ES-I3 (cell line): ENCODE measurements around the gene NMUR1.
"Not testable (repeated sequence)": the region's sequence is repeated elsewhere in the genome, so short reads cannot be mapped to it uniquely, and the experiment has no call there.

ENCODE experiments used
- H3K36me3 ChIP-seq: 2 replicates; pipeline ENCODE4 v1.6.1; 2013; ENCODE audit warnings: mild to moderate bottlenecking, low read length, control low read depth, moderate library complexity; ENCODE audit not compliant: insufficient read depth
- H3K4me1 ChIP-seq: 2 replicates; pipeline ENCODE4 v1.6.1; 2013; ENCODE audit warnings: mild to moderate bottlenecking, control low read depth, low read length; ENCODE audit not compliant: insufficient read depth
- H3K9ac ChIP-seq: 2 replicates; pipeline ENCODE4 v1.6.1; 2013; ENCODE audit warnings: low read depth, mild to moderate bottlenecking, low read length, moderate library complexity
- H3K9me3 ChIP-seq: 2 replicates; pipeline ENCODE4 v1.6.1; 2013; ENCODE audit warnings: mild to moderate bottlenecking, low read length, moderate library complexity; ENCODE audit not compliant: control insufficient read depth, insufficient read depth

NMUR1 gene, protein sequence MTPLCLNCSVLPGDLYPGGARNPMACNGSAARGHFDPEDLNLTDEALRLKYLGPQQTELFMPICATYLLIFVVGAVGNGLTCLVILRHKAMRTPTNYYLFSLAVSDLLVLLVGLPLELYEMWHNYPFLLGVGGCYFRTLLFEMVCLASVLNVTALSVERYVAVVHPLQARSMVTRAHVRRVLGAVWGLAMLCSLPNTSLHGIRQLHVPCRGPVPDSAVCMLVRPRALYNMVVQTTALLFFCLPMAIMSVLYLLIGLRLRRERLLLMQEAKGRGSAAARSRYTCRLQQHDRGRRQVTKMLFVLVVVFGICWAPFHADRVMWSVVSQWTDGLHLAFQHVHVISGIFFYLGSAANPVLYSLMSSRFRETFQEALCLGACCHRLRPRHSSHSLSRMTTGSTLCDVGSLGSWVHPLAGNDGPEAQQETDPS

DNA sequence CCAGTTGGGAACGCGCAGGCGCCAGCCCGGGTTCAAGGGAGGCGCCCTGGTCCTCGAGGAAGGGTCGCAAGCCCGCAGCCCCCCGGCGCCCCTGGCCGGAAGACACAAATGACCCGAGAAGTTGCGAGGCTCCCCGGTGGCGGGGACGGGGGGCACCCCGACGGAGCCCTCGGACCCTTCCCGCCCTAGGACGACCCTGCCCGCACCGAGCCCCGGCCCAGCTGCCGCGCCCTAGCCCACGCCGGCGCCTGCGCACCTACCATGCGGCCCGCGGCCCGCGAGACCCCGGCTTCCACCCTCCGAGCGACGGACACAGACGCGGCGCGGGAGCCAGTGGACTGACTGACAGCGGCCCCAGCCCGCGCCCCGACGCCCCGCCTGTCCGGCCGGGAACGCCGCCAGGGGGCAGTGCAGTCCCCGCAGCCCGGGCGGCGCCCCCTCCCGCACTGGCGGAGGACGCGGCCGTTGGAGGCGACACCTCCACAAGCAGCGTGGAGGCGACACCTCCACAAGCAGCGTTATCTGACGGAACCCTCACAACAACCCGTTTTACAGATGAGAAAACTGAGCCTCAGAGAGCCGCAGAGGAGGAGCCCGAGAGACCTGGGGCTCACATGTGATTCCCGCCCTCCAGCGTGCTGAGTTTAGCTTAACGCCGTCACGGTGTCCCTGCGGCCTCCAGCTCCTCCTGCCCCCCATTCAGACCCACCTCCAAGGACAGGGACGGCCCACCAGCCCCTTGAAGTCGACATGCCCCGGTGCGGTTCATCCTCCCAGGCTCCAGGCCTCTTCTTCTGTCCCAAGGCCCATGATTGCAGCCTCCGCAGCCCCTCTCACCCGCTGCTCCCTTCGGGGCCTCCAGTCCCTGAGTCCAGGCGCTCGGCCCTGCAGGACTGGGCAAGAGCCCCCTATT lies at the start of gene NMUR1:
Gene NMUR1, minus strand, starts transcription at position 347 of the 913 bp plus-strand sequence. Its CDS starts 84 bp downstream, at position 263.
- H3K36me3 ChIP-seq = no peaks in the 10 kb centered on the region
- peak within 1 kb of the TSS; percentile 67; the same call in 1 of the 2 replicates for H3K9ac ChIP-seq
- H3K4me1 ChIP-seq = peaks cover 9% of the 10 kb centered on the region
- H3K9me3 ChIP-seq = no peaks in the 10 kb centered on the region

DNA sequence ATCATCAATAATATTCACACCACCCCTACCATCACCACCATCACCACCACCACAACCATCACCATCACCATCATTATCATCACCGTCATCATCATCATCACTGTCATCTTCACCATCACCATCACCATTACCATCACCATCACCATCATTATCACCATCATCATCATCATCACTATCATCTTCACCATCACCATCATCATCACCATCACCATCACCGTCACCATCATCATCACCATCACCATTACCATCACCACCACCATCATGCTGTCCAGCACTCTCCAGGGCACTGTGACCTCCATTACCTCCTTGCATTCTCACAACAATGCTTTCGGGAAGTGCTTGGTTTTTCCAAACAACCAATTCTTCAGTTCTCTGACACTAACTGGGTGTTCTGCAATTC lies 49.3 kb upstream of the NMUR1 start:
- Histone ChIP-seq H3K36me3 (no peaks in the 10 kb centered on the region), H3K4me1 (peaks cover 8% of the 10 kb centered on the region), H3K9ac (no peak overlapping the region), H3K9me3 (no peaks in the 10 kb centered on the region)

DNA sequence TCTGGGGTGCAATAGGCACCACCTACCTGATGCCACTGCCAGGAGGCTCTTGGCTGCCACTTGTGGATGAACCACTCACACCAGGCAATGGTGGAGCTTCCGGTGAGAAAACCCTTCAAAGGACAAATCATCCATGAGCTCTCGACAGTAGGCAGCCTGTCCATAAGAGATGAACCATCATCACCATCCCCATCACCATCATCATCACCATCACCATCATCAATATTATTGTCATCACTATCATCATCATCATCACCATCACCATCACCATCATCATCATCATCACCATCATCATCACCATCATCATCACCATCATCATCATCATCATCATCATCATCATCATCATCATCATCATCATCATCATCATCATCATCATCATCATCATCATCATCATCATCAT lies 48.4 kb upstream of the NMUR1 start:
- not testable (repeated sequence) for H3K9ac ChIP-seq, H3K9me3 ChIP-seq, H3K36me3 ChIP-seq
- H3K4me1 ChIP-seq = peaks cover 15% of the 10 kb centered on the region

DNA sequence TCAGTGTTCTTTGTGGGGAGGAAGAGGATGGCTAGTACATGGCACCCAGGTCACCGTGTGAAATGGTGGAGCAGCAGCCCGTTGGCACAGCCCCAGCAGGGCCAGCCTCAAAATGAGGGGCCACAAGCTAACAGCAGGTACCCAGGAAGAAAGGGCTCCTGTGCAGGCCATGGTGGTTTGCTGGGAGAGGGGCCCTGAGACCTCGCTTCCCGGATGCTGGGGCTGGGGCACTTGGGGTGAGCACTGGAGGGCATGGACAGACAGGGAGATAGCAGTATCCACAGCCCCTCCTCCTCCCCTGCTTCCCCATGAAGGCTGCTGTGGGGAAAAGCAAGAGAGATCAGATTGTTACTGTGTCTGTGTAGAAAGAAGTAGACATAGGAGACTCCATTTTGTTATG lies 46.2 kb upstream of the NMUR1 start:
- Histone ChIP-seq H3K9me3 (no peaks in the 10 kb centered on the region), H3K9ac (peak overlapping the region; percentile 20; the same call in 1 of the 2 replicates), H3K36me3 (no peaks in the 10 kb centered on the region), H3K4me1 (peaks cover 31% of the 10 kb centered on the region)

DNA sequence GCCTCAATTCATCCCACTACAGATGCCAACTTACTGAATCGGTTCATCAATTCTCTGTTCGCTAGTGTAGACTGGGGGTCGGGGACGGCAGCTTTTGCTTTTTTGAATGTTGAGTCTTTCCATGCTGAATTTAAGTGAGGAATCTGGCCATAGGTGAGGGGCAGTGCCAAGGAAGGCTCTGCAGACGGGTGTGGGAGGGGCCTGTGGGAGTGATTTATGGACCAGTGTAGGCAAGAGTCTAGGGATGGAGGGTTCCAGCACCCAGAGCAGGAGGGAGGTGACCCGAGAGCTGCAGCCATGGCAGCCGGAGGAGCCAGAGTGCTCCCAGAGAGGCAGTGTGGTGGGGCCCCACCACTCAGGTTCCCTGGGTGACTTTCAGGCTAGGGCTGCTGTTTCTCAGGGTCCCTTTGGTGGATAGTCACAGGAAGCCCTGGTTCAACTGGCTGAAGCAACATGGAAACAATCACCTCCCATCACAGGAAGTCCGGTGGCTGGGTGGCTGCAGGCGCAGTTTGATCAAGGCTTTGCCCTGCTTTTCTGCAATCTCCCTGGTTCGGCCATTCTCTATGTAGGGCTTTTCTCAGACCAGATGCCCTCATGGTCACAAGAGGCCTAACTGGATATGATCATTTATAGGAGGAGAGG lies 45.5 kb upstream of the NMUR1 start:
- H3K36me3 ChIP-seq = no peaks in the 10 kb centered on the region
- H3K9ac ChIP-seq = peak overlapping the region; percentile 20; the same call in 1 of the 2 replicates
- peaks cover 33% of the 10 kb centered on the region for H3K4me1 ChIP-seq
- H3K9me3 ChIP-seq = no peaks in the 10 kb centered on the region

DNA sequence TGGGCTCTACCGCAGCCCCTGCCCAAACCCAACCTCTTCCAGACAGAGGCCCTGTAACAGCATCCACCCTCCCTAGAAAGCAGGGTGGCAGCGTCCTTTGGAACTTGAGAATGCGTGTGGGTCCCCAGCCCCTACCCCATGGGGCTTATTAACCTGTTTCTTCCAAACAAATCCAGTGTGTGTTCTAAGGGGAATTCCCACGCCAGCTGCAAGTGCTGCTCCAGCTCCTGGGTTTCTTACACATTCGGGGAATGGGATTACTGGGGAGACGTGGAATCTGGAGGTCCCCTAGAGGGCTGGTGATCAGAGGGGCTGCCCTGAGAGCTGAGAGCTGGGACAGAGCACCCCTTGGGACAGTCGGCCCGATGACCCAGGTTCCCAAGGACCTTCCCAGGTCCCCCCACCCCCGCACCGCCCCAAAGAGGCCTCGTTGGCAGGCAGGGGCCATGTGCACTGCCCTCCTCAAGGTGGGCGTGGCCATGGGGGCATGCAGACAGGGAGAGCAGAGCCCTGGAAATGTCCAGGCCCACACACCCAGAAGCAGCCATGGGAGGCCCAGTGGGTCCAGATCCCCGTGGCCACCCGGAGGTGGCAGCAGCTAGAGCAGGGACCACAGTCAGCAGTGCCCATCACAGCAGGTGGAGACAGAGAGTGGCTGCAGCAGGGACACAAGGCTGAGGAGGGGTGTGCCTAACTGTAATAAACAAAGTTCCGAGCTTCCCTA lies 43.6 kb upstream of the NMUR1 start:
- H3K9ac ChIP-seq = no peak overlapping the region
- H3K4me1 ChIP-seq = peaks cover 39% of the 10 kb centered on the region
- no peaks in the 10 kb centered on the region for H3K36me3 ChIP-seq
- H3K9me3 ChIP-seq = no peaks in the 10 kb centered on the region

DNA sequence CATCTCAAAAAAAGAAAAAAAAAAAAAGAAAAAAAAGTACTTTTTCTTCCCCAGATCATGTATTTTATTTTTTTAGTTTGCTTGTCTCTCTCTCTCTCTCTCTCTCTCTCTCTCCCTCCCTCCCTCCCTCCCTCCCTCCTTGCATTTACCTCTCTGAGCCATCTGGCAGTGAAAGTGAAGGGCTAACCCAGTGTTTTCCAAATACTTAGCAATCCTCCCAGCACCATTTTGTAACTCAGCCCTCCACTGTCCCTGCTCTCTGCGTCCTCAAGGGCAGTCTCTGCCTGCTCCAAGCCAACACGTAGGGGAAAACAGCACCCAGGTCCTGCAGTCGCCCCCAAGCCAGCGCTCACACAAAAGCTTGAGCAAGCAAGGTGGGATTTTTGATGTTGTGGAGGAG lies 42.9 kb upstream of the NMUR1 start:
- Histone ChIP-seq H3K4me1 (peaks cover 46% of the 10 kb centered on the region), H3K36me3 (no peaks in the 10 kb centered on the region), H3K9ac (no peak overlapping the region; the same call in 1 of the 2 replicates), H3K9me3 (no peaks in the 10 kb centered on the region)

DNA sequence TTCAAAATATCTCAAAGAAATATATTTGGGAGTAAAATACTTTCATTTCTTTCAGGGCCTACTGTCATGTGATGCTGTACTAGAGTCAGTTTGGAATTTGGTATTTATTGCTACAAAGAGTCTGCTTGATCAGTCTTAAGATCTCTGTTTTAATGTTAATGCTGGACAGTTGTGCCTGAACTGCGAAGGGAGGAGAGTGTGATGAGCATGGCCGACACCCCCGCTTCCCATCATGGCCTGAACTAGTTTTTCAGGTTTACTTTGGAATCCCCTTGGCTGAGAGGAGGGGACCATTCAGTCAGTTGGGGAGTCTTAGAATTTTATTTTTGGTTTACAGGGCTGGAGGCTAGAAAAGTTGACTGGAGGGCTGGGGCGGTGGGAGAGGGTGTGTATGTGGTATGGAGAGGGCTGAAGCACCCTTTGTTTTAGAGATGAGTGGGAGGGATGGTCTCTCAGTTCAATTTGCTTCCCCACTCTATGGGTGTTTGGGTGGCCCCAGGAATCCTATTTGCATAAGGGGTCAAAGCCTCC lies 41.5 kb upstream of the NMUR1 start:
- Histone ChIP-seq H3K36me3 (no peaks in the 10 kb centered on the region), H3K9ac (no peak overlapping the region), H3K9me3 (no peaks in the 10 kb centered on the region; the same call in 1 of the 2 replicates), H3K4me1 (peaks cover 50% of the 10 kb centered on the region)

DNA sequence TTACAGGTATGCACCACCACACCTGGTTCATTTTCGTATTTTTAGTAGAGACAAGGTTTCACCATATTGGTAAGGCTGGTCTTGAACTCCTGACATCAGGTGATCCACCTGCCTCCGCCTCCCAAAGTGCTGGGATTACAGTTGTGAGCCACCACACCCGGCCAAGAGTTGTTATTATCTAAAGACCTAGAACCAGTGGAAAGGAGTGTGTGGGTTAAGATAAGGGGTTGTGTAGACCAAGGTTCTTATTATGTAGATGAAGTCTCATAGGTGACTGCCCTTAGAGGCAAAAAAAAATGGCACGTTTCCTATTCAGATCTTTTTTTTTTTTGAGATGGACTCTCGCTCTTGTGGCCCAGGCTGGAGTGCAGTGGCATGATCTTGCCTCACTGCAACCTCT lies 40.7 kb upstream of the NMUR1 start:
- not testable (repeated sequence) for H3K9ac ChIP-seq, H3K36me3 ChIP-seq, H3K9me3 ChIP-seq
- H3K4me1 ChIP-seq = peaks cover 42% of the 10 kb centered on the region

DNA sequence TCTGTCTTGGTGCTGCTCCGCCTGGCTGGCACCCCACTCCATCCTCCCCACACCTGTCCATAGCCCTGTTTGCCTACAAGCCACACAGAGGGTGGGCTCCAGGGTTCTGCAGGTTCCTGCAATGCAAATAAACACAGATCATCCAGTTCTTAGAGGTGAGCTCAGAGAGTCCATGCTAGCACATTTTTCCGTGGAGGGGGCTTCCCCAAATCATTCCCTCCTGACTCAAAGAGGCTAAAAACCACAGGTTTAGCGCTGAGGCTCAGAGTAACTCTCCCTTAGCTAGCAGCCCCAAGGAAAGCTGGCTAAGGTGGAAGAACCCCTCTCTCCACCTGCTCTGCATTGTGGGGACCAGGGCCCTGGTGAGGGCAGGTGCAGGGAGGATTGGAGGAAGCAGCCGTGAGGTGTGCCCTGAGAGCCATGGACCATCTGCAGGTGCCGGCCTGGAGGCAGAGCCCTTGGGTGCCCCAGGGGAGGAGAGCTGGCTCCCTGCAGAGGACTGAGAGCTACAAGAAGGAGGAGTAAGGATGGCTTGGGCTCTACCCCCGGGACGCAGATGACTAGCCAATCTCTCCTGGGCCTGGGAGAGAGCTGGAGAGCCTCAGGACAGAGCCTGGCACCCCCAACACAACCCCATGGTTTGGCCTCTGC lies 38.7 kb upstream of the NMUR1 start:
- Histone ChIP-seq H3K36me3 (no peaks in the 10 kb centered on the region), H3K9me3 (no peaks in the 10 kb centered on the region; the same call in 1 of the 2 replicates), H3K9ac (no peak overlapping the region), H3K4me1 (peaks cover 38% of the 10 kb centered on the region)

DNA sequence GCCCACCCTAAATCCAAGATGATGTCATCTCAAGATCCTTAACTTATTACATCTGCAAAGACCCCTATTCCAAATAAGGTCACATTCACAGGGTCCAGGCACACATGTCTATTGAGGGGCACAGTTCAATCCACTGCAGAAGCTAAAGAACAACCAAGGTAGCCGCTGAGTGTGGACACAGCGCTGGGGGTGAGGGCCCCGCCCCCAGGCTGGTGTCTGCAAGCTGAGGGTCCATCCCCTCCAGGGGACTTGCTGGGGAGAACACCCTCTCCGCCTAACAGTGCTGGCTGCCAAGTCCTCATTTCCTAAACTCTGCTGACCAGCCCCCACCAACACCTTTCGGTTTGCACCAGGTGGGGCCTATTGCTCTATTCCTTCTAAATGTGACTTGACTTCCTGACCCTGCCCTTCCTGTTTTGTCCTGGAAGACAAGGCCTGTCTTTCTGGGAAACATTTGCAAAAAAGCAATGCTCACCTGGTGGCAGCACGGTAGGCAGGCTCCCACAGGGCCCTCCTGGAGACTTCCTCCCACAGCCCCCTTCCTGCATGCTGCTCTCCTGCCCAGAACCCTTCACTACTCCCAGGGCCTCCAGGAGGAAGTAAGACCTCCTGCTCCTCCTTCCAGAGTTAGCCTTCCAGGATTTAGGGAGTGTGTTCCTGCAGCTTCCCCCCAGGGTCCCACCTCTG lies 38.0 kb upstream of the NMUR1 start:
- Histone ChIP-seq H3K4me1 (peaks cover 34% of the 10 kb centered on the region), H3K36me3 (no peaks in the 10 kb centered on the region), H3K9me3 (no peaks in the 10 kb centered on the region; the same call in 1 of the 2 replicates), H3K9ac (no peak overlapping the region)

DNA sequence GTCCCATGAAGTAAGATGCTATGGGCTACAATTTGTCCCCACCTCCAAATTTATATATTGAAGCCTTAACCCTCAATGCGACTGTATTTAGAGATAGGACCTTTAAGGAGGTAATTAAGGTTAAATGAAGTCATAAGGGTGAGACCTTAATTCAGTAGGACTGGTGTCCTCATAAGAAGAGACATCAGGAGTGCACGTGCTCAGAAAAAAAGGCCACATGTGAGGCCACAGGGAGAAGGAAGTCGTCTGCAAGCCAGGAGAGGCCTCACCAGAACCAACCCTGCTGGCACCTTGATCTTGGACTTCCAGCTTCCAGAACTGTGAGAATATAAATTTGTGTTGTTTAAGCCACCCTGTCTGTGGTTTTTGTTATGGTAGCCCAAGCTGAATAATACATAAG lies 36.9 kb upstream of the NMUR1 start:
- Histone ChIP-seq H3K36me3 (no peaks in the 10 kb centered on the region), H3K9ac (no peak overlapping the region), H3K9me3 (no peaks in the 10 kb centered on the region; the same call in 1 of the 2 replicates), H3K4me1 (peaks cover 29% of the 10 kb centered on the region)
